HG03139 (cell line): ENCODE measurements around the gene TARS1.
A peak's percentile ranks its signal among the peaks of the same experiment; 100 is the strongest.

Experiments
- ATAC-seq: cut with Tn5 transposase; IDR thresholded peaks from one replicate; pipeline ENCODE4 v1.9.1; 2021; ENCODE audit not compliant: unreplicated experiment

The TARS1 gene

GRCh38 chr5:33438996-33439395 is 1.8 kb upstream of the TARS1 start:
- no peak for ATAC-seq

- no peak for ATAC-seq
Measured at GRCh38 chr5:33439905-33440481, 772 bp upstream of the TARS1 start.

GRCh38 chr5:33441241-33442177 is 744 bp downstream of the TARS1 start:
- ATAC-seq, result peak; percentile 6

- no peak for ATAC-seq
Measured at GRCh38 chr5:33444542-33444941, 3.8 kb downstream of the TARS1 start.

- ATAC-seq, result no peak
Measured at GRCh38 chr5:33445798-33446197, 5.0 kb downstream of the TARS1 start.

- ATAC-seq, result no peak
Measured at GRCh38 chr5:33448118-33448517, 7.4 kb downstream of the TARS1 start.

GRCh38 chr5:33457126-33457525 is 16.4 kb downstream of the TARS1 start:
- ATAC-seq, result no peak

- ATAC-seq, result no peak
Measured at GRCh38 chr5:33457817-33458216, 17.1 kb downstream of the TARS1 start.

GRCh38 chr5:33460210-33460609 is 19.4 kb downstream of the TARS1 start:
- ATAC-seq, result no peak

GRCh38 chr5:33462456-33462855 is 21.7 kb downstream of the TARS1 start:
- ATAC-seq, result no peak

GRCh38 chr5:33465120-33465519 is 24.4 kb downstream of the TARS1 start:
- no peak for ATAC-seq

GRCh38 chr5:33468775-33469435 is 28.1 kb downstream of the TARS1 start:
- no peak for ATAC-seq

GRCh38 chr5:33470544-33470943 is 29.8 kb downstream of the TARS1 start:
- no peak for ATAC-seq

- no peak for ATAC-seq
Measured at GRCh38 chr5:33472805-33473409, 32.1 kb downstream of the TARS1 start.

- no peak for ATAC-seq
Measured at GRCh38 chr5:33474004-33474403, 33.2 kb downstream of the TARS1 start.

GRCh38 chr5:33474931-33475499 is 34.2 kb downstream of the TARS1 start:
- no peak for ATAC-seq

GRCh38 chr5:33475706-33476105 is 34.9 kb downstream of the TARS1 start:
- no peak for ATAC-seq

- no peak for ATAC-seq
Measured at GRCh38 chr5:33476992-33477391, 36.2 kb downstream of the TARS1 start.

- ATAC-seq, result no peak
Measured at GRCh38 chr5:33477816-33478215, 37.1 kb downstream of the TARS1 start.

GRCh38 chr5:33479311-33479710 is 38.5 kb downstream of the TARS1 start:
- ATAC-seq, result no peak

GRCh38 chr5:33480876-33481275 is 40.1 kb downstream of the TARS1 start:
- ATAC-seq, result no peak
